GM23338 (cell line): ENCODE results near the gene C1QL1. TPM values are rescaled to one million over a fixed set of nuclear protein-coding genes. Genes with fewer than 3 reads are reported as not detected.

Experiments
- ATAC-seq: fragments of 200-7000 bp; cut with Tn5 transposase; 3 replicates; pipeline ENCODE4 v1.9.1; 2020
- DNase-seq: peaks from one replicate; pipeline ENCODE4 v3.0.0-alpha.2; 2015; ENCODE audit warnings: low spot score
- H2AFZ ChIP-seq: fragments of 200-600 bp; sonication (generic); 2 replicates; pipeline ENCODE4 v1.8.0; 2016; ENCODE audit warnings: antibody characterized with exemption, mild to moderate bottlenecking, moderate library complexity
- H3F3A ChIP-seq: fragments of 200-600 bp; sonication (generic); replicated peaks from 2 replicates; pipeline ENCODE4 v1.8.0; 2017; ENCODE audit warnings: antibody characterized with exemption, mixed run types, low read depth
- H3K27ac ChIP-seq: fragments of 200-600 bp; sonication (generic); 2 replicates; pipeline ENCODE4 v1.6.1; 2016; ENCODE audit warnings: low read depth
- H3K27me3 ChIP-seq: fragments of 200-600 bp; sonication (generic); 2 replicates; pipeline ENCODE4 v1.8.0; 2016; ENCODE audit warnings: mild to moderate bottlenecking, mixed run types, moderate library complexity; ENCODE audit not compliant: insufficient read depth
- H3K36me3 ChIP-seq: fragments of 200-600 bp; sonication (generic); 2 replicates; pipeline ENCODE4 v1.8.0; 2016; ENCODE audit warnings: mild to moderate bottlenecking; ENCODE audit not compliant: insufficient read depth
- H3K4me1 ChIP-seq: fragments of 200-600 bp; sonication (generic); 2 replicates; pipeline ENCODE4 v1.8.0; 2016; ENCODE audit warnings: mild to moderate bottlenecking, moderate library complexity; ENCODE audit not compliant: insufficient read depth
- H3K4me2 ChIP-seq: fragments of 200-600 bp; sonication (generic); 2 replicates; pipeline ENCODE4 v1.7.1; 2017; ENCODE audit warnings: mixed run types
- H3K4me3 ChIP-seq: fragments of 200-600 bp; sonication (generic); 2 replicates; pipeline ENCODE4 v1.6.1; 2016; ENCODE audit warnings: mixed run types
- H3K79me2 ChIP-seq: fragments of 200-600 bp; sonication (generic); replicated peaks from 2 replicates; pipeline ENCODE4 v1.8.0; 2017; ENCODE audit warnings: mild to moderate bottlenecking; ENCODE audit not compliant: insufficient read depth
- H3K9me2 ChIP-seq: fragments of 200-600 bp; sonication (generic); 2 replicates; pipeline ENCODE4 v1.8.0; 2017; ENCODE audit not compliant: insufficient read depth
- H4K20me1 ChIP-seq: fragments of 200-600 bp; sonication (generic); replicated peaks from 2 replicates; pipeline ENCODE4 v1.8.0; 2017; ENCODE audit warnings: mild to moderate bottlenecking; ENCODE audit not compliant: insufficient read depth
- H3K27ac Mint-ChIP-seq: 2 replicates; pipeline ENCODE4 v1.8.0; 2020; ENCODE audit warnings: inconsistent platforms, mild to moderate bottlenecking, moderate library complexity, mixed read lengths
- H3K27me3 Mint-ChIP-seq: 3 replicates; pipeline ENCODE4 v1.8.0; 2022; ENCODE audit warnings: low read depth, mild to moderate bottlenecking, moderate library complexity, mixed read lengths, inconsistent platforms; ENCODE audit not compliant: insufficient read depth, poor library complexity
- H3K36me3 Mint-ChIP-seq: 3 replicates; pipeline ENCODE4 v1.8.0; 2021; ENCODE audit warnings: low read depth, mild to moderate bottlenecking, inconsistent platforms, moderate library complexity, mixed read lengths
- H3K4me1 Mint-ChIP-seq: 3 replicates; pipeline ENCODE4 v1.8.0; 2020; ENCODE audit warnings: mild to moderate bottlenecking, inconsistent platforms, mixed read lengths
- H3K4me3 Mint-ChIP-seq: 3 replicates; pipeline ENCODE4 v1.8.0; 2021; ENCODE audit warnings: moderate library complexity, mild to moderate bottlenecking, inconsistent platforms, mixed read lengths
- H3K9me3 Mint-ChIP-seq: 3 replicates; pipeline ENCODE4 v1.8.0; 2020; ENCODE audit warnings: moderate library complexity, mild to moderate bottlenecking, inconsistent platforms, mixed read lengths
- CREB1 ChIP-seq: fragments of 250-450 bp; sonication (Bioruptor Pico); IDR thresholded peaks from 2 replicates; pipeline ENCODE4 v1.5.0; 2020; ENCODE audit warnings: low read depth, mild to moderate bottlenecking, moderate library complexity
- EZH2 ChIP-seq: fragments of 200-600 bp; sonication (generic); IDR thresholded peaks from one replicate; pipeline ENCODE4 v1.8.0; 2017; ENCODE audit warnings: antibody characterized with exemption, mild to moderate bottlenecking, low read depth; ENCODE audit not compliant: unreplicated experiment
- EZH2phosphoT487 ChIP-seq: fragments of 200-600 bp; sonication (generic); IDR thresholded peaks from one replicate; pipeline ENCODE4 v1.8.1; 2018; ENCODE audit warnings: antibody characterized with exemption; ENCODE audit not compliant: unreplicated experiment
- JUNB ChIP-seq: IDR thresholded peaks from one replicate; pipeline ENCODE4 v1.6.1; 2016; ENCODE audit warnings: antibody characterized with exemption; ENCODE audit not compliant: unreplicated experiment
- NANOG ChIP-seq: IDR thresholded peaks from 2 replicates; pipeline ENCODE4 v1.6.1; 2016; ENCODE audit warnings: antibody characterized with exemption, borderline replicate concordance
- POLR2AphosphoS5 ChIP-seq: IDR thresholded peaks from 2 replicates; pipeline ENCODE4 v1.6.1; 2016; ENCODE audit warnings: antibody characterized with exemption, low read depth
- STAT1 ChIP-seq: IDR thresholded peaks from one replicate; pipeline ENCODE4 v1.6.1; 2016; ENCODE audit warnings: antibody characterized with exemption; ENCODE audit not compliant: unreplicated experiment
- ZNF114 ChIP-seq: fragments of 250-450 bp; sonication (Bioruptor Pico); IDR thresholded peaks from 2 replicates; pipeline ENCODE4 v1.5.0; 2020; ENCODE audit warnings: mild to moderate bottlenecking, moderate library complexity
- ZNF331 ChIP-seq: fragments of 250-450 bp; sonication (Bioruptor Pico); IDR thresholded peaks from 2 replicates; pipeline ENCODE4 v1.5.0; 2020; ENCODE audit warnings: low read depth, mild to moderate bottlenecking, moderate library complexity
- polyA plus RNA-seq: library from polyadenylated mRNA; unstranded; fragments of >200 nt; fragmentation: Nextera tagmentation; extraction: Ambion mirVana; gene quantifications from 2 replicates; pipeline ENCODE4 v1.2.1, GENCODE V29; 2016
- total RNA-seq: library from RNA; depleted of rRNA; stranded (reverse); fragments of >200 nt; shearing (Covaris generic); gene quantifications from 2 replicates; pipeline ENCODE4 v1.2.3, GENCODE V29; 2014
- TF ChIP-seq, protein P1 (sequence below): fragments of 250-450 bp; sonication (Bioruptor Pico); IDR thresholded peaks from 2 replicates; pipeline ENCODE4 v1.5.0; 2020; ENCODE audit warnings: mild to moderate bottlenecking, moderate library complexity
- TF ChIP-seq, protein P2 (sequence below): IDR thresholded peaks from 2 replicates; pipeline ENCODE4 v1.6.1; 2016; ENCODE audit warnings: antibody characterized with exemption
- TF ChIP-seq, protein P3 (sequence below), 2 experiments: fragments of 200-600 bp in 1 of 2; sonication (generic) in 1 of 2; conservative IDR thresholded peaks; 2 replicates each; pipeline versions ENCODE4 v1.5.1 to v1.6.1; 2016 to 2017; ENCODE audit warnings: antibody characterized with exemption in 2 of 2, low read depth in 2 of 2, mild to moderate bottlenecking in 2 of 2, moderate library complexity in 1 of 2
- TF ChIP-seq, protein P4 (sequence below): IDR thresholded peaks from one replicate; pipeline ENCODE4 v1.6.1; 2018; ENCODE audit warnings: antibody characterized with exemption; ENCODE audit not compliant: unreplicated experiment

The C1QL1 gene
- total and polyA plus RNA-seq, 2 experiments from 2014 or later = 4.3 to 14.4 TPM

DNA sequence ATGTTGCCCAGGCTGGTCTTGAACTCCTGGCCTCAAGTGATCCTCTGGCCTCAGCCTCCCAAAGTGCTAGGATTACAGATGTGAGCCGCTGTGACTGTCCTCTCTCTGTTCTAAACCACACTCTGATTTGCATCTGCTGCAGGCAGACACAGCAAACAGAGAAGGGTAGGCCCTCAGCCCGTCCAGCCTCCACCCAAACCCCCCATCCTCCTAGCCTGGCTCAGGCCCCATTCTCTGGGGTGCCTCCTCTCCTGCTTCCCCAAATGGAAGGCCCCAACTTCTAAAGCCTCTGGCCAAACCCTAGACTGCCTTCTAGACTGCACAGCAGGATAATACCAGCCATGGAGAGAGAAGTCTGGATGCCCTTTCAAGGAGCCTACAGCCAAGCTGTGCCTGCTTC is 48.7 kb downstream of the C1QL1 start:
- Histone ChIP-seq H3K4me3 (no peak overlapping the region), H3F3A (0 out of 2 replicates have a peak, but pooled peaks cover 18% of the 10 kb centered on the region), H3K27ac (no peak overlapping the region), H3K27me3 (no peaks in the 10 kb centered on the region), H3K36me3 (no peaks in the 10 kb centered on the region), H2AFZ (no peak overlapping the region; the same call in 1 of the 2 replicates), H3K4me2 (no peak overlapping the region), H4K20me1 (no peaks in the 10 kb centered on the region), H3K79me2 (no peaks in the 10 kb centered on the region), H3K4me1 (peaks cover 12% of the 10 kb centered on the region; the same call in 1 of the 2 replicates), H3K9me2 (no peaks in the 10 kb centered on the region)
- no peak for ATAC-seq
- H3K27me3 Mint-ChIP-seq = peaks cover 22% of the 10 kb centered on the region
- H3K9me3 Mint-ChIP-seq = no peaks in the 10 kb centered on the region
- H3K36me3 Mint-ChIP-seq = no peaks in the 10 kb centered on the region
- H3K4me1 Mint-ChIP-seq = peaks cover 37% of the 10 kb centered on the region
- no peak for DNase-seq
- H3K27ac Mint-ChIP-seq = no peak overlapping the region
- TF ChIP-seq, protein P1, sequence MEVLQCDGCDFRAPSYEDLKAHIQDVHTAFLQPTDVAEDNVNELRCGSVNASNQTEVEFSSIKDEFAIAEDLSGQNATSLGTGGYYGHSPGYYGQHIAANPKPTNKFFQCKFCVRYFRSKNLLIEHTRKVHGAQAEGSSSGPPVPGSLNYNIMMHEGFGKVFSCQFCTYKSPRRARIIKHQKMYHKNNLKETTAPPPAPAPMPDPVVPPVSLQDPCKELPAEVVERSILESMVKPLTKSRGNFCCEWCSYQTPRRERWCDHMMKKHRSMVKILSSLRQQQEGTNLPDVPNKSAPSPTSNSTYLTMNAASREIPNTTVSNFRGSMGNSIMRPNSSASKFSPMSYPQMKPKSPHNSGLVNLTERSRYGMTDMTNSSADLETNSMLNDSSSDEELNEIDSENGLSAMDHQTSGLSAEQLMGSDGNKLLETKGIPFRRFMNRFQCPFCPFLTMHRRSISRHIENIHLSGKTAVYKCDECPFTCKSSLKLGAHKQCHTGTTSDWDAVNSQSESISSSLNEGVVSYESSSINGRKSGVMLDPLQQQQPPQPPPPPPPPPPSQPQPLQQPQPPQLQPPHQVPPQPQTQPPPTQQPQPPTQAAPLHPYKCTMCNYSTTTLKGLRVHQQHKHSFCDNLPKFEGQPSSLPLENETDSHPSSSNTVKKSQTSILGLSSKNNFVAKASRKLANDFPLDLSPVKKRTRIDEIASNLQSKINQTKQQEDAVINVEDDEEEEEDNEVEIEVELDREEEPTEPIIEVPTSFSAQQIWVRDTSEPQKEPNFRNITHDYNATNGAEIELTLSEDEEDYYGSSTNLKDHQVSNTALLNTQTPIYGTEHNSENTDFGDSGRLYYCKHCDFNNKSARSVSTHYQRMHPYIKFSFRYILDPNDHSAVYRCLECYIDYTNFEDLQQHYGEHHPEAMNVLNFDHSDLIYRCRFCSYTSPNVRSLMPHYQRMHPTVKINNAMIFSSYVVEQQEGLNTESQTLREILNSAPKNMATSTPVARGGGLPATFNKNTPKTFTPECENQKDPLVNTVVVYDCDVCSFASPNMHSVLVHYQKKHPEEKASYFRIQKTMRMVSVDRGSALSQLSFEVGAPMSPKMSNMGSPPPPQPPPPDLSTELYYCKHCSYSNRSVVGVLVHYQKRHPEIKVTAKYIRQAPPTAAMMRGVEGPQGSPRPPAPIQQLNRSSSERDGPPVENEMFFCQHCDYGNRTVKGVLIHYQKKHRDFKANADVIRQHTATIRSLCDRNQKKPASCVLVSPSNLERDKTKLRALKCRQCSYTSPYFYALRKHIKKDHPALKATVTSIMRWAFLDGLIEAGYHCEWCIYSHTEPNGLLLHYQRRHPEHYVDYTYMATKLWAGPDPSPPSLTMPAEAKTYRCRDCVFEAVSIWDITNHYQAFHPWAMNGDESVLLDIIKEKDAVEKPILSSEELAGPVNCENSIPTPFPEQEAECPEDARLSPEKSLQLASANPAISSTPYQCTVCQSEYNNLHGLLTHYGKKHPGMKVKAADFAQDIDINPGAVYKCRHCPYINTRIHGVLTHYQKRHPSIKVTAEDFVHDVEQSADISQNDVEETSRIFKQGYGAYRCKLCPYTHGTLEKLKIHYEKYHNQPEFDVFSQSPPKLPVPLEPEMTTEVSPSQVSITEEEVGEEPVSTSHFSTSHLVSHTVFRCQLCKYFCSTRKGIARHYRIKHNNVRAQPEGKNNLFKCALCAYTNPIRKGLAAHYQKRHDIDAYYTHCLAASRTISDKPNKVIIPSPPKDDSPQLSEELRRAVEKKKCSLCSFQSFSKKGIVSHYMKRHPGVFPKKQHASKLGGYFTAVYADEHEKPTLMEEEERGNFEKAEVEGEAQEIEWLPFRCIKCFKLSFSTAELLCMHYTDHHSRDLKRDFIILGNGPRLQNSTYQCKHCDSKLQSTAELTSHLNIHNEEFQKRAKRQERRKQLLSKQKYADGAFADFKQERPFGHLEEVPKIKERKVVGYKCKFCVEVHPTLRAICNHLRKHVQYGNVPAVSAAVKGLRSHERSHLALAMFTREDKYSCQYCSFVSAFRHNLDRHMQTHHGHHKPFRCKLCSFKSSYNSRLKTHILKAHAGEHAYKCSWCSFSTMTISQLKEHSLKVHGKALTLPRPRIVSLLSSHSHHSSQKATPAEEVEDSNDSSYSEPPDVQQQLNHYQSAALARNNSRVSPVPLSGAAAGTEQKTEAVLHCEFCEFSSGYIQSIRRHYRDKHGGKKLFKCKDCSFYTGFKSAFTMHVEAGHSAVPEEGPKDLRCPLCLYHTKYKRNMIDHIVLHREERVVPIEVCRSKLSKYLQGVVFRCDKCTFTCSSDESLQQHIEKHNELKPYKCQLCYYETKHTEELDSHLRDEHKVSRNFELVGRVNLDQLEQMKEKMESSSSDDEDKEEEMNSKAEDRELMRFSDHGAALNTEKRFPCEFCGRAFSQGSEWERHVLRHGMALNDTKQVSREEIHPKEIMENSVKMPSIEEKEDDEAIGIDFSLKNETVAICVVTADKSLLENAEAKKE (CRISPR knock-in tag) = no peak
- TF ChIP-seq NANOG (no peak), CREB1 (CRISPR knock-in tag) (no peak), ZNF114 (CRISPR knock-in tag) (no peak), STAT1 (no peak), JUNB (no peak), EZH2 (no peak), POLR2AphosphoS5 (no peak), ZNF331 (no peak), EZH2phosphoT487 (no peak)
- TF ChIP-seq, protein P2, sequence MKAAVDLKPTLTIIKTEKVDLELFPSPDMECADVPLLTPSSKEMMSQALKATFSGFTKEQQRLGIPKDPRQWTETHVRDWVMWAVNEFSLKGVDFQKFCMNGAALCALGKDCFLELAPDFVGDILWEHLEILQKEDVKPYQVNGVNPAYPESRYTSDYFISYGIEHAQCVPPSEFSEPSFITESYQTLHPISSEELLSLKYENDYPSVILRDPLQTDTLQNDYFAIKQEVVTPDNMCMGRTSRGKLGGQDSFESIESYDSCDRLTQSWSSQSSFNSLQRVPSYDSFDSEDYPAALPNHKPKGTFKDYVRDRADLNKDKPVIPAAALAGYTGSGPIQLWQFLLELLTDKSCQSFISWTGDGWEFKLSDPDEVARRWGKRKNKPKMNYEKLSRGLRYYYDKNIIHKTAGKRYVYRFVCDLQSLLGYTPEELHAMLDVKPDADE = no peak
- TF ChIP-seq, protein P3, sequence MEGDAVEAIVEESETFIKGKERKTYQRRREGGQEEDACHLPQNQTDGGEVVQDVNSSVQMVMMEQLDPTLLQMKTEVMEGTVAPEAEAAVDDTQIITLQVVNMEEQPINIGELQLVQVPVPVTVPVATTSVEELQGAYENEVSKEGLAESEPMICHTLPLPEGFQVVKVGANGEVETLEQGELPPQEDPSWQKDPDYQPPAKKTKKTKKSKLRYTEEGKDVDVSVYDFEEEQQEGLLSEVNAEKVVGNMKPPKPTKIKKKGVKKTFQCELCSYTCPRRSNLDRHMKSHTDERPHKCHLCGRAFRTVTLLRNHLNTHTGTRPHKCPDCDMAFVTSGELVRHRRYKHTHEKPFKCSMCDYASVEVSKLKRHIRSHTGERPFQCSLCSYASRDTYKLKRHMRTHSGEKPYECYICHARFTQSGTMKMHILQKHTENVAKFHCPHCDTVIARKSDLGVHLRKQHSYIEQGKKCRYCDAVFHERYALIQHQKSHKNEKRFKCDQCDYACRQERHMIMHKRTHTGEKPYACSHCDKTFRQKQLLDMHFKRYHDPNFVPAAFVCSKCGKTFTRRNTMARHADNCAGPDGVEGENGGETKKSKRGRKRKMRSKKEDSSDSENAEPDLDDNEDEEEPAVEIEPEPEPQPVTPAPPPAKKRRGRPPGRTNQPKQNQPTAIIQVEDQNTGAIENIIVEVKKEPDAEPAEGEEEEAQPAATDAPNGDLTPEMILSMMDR (conservative IDR thresholded peaks at IDR 0.05; ENCODE audit: low read depth in 2 of 2) = no peak
- TF ChIP-seq, protein P4, sequence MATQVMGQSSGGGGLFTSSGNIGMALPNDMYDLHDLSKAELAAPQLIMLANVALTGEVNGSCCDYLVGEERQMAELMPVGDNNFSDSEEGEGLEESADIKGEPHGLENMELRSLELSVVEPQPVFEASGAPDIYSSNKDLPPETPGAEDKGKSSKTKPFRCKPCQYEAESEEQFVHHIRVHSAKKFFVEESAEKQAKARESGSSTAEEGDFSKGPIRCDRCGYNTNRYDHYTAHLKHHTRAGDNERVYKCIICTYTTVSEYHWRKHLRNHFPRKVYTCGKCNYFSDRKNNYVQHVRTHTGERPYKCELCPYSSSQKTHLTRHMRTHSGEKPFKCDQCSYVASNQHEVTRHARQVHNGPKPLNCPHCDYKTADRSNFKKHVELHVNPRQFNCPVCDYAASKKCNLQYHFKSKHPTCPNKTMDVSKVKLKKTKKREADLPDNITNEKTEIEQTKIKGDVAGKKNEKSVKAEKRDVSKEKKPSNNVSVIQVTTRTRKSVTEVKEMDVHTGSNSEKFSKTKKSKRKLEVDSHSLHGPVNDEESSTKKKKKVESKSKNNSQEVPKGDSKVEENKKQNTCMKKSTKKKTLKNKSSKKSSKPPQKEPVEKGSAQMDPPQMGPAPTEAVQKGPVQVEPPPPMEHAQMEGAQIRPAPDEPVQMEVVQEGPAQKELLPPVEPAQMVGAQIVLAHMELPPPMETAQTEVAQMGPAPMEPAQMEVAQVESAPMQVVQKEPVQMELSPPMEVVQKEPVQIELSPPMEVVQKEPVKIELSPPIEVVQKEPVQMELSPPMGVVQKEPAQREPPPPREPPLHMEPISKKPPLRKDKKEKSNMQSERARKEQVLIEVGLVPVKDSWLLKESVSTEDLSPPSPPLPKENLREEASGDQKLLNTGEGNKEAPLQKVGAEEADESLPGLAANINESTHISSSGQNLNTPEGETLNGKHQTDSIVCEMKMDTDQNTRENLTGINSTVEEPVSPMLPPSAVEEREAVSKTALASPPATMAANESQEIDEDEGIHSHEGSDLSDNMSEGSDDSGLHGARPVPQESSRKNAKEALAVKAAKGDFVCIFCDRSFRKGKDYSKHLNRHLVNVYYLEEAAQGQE = no peak
- H3K4me3 Mint-ChIP-seq = no peak overlapping the region
